Gastroesophageal sphincter (tissue), 4 donors: Measurements from ENCODE around the gene AP3D1. TPM values are rescaled to one million over a fixed set of nuclear protein-coding genes. Genes with fewer than 3 reads are reported as not detected.

Experiments
- ATAC-seq: fragments of 150-250 bp; one replicate; pipeline ENCODE4 v1.9.1; 2016; ENCODE audit warnings: mild to moderate bottlenecking, moderate library complexity
- H3K27ac ChIP-seq, 4 donors: fragments of 200-600 bp; sonication (generic) in 3 of 4; 1 replicate in 3 of 4; 2 replicates in 1 of 4; pipeline ENCODE4 v1.5.1; 2016 to 2019
- H3K27me3 ChIP-seq: fragments of 200-600 bp; sonication (generic); one replicate; pipeline ENCODE4 v1.5.1; 2019
- H3K36me3 ChIP-seq, 2 donors: fragments of 200-600 bp; sonication (generic); one replicate each; pipeline ENCODE4 v1.5.1; 2019; ENCODE audit warnings: control low read depth in 1 of 2
- H3K4me1 ChIP-seq, 3 donors: fragments of 200-600 bp; sonication (generic); 1 replicate in 2 of 3; 2 replicates in 1 of 3; pipeline ENCODE4 v1.5.1; 2016 to 2019; ENCODE audit warnings: control low read depth in 2 of 3
- H3K4me3 ChIP-seq, 2 donors: fragments of 200-600 bp; sonication (generic); one replicate each; pipeline ENCODE4 v1.5.1; 2019; ENCODE audit warnings: mild to moderate bottlenecking in 1 of 2, moderate library complexity in 1 of 2
- H3K9me3 ChIP-seq, 3 donors: fragments of 200-600 bp; sonication (generic); one replicate each; pipeline ENCODE4 v1.5.1; 2017 to 2019; ENCODE audit warnings: control low read depth in 2 of 3
- EP300 ChIP-seq: sonication (generic); formaldehyde crosslinking; IDR thresholded peaks from one replicate; pipeline ENCODE4 v1.6.1; 2017; ENCODE audit warnings: antibody characterized with exemption, mild to moderate bottlenecking
- POLR2A ChIP-seq, 2 donors: fragments of 450-650 bp; IDR thresholded peaks; one replicate each; pipeline ENCODE4 v1.6.1; 2017; ENCODE audit warnings: antibody characterized with exemption in 2 of 2, mild to moderate bottlenecking in 2 of 2, moderate library complexity in 1 of 2
- POLR2AphosphoS5 ChIP-seq: sonication (generic); formaldehyde crosslinking; IDR thresholded peaks from one replicate; pipeline ENCODE4 v1.6.1; 2017; ENCODE audit warnings: antibody characterized with exemption
- WGBS, 2 donors: methylation state at CpG; one replicate each; pipeline ENCODE4 v1.1.5; 2018; ENCODE audit warnings: low coverage in 1 of 2; 5-methylcytosine and 5-hydroxymethylcytosine counted together
- total RNA-seq, 4 donors: library from RNA; depleted of rRNA; stranded (reverse); fragments of >200 nt; gene quantifications; one replicate each; pipeline ENCODE4 v1.1.0, GENCODE V29; 2016
- TF ChIP-seq, protein P1 (sequence below), 4 experiments: fragments of 200-600 bp in 2 of 4; fragments of 450-650 bp in 2 of 4; sonication (generic) in 1 of 4; IDR thresholded peaks; one replicate each; pipeline ENCODE4 v1.5.1; 2017 to 2019; ENCODE audit warnings: antibody characterized with exemption in 4 of 4, mild to moderate bottlenecking in 2 of 4, moderate library complexity in 2 of 4

Gene AP3D1
- total RNA-seq, 4 donors from 2014 or later: 69.9 to 132 (median 73.8) TPM

DNA sequence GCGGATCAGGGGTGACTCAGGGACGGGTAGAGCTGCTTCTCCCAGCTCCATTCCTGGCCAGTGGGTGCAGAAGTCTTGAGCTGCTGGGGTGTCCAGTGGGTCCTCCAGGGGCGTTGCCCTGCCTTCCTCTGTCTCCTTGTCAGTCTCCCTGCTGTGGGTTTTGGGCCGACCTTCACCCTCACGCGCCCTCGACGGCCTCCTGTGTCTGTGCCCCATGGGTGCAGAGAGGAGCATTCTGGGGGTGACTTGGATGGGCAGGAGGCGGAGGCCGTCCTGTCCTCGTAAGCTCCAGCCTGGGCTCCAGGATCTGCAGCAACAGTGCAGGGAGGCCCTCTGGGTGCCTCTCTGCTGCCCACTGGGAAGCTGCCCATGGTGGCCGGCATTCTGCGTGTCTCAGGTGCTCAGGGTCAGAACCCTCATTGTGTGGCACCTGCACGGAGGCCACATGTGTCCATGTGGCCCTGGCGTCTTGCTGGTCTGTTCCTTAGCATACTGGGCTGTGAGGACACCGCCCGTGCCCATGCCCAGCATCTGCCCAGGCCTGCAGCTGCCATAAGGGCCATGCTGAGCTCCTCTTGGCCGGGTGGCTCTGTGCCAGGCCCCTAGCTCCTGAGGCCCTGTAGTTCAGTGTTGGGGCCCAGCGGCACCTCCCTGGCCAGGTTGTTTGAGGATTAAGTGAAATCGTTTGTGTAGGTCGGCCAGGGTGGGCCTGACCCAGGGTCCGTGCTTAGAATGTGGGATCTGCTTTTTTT, 29.7 kb upstream of the AP3D1 start:
- peaks cover 0 to 54% (median 12%) of the 10 kb centered on the region in 3 donors for H3K4me1 ChIP-seq
- no peak for ATAC-seq
- H3K36me3 ChIP-seq: peaks cover 0 to 26% of the 10 kb centered on the region in 2 donors
- H3K27ac ChIP-seq: peak overlapping the region in 2 of 4 donors; percentile 11 to 33
- TF ChIP-seq POLR2AphosphoS5 (no peak), EP300 (no peak), POLR2A (IDR thresholded peaks at IDR 0.05) (no peak)
- TF ChIP-seq, protein P1, sequence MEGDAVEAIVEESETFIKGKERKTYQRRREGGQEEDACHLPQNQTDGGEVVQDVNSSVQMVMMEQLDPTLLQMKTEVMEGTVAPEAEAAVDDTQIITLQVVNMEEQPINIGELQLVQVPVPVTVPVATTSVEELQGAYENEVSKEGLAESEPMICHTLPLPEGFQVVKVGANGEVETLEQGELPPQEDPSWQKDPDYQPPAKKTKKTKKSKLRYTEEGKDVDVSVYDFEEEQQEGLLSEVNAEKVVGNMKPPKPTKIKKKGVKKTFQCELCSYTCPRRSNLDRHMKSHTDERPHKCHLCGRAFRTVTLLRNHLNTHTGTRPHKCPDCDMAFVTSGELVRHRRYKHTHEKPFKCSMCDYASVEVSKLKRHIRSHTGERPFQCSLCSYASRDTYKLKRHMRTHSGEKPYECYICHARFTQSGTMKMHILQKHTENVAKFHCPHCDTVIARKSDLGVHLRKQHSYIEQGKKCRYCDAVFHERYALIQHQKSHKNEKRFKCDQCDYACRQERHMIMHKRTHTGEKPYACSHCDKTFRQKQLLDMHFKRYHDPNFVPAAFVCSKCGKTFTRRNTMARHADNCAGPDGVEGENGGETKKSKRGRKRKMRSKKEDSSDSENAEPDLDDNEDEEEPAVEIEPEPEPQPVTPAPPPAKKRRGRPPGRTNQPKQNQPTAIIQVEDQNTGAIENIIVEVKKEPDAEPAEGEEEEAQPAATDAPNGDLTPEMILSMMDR (IDR thresholded peaks at IDR 0.05): no peak
- H3K27me3 ChIP-seq: no peaks in the 10 kb centered on the region
- H3K4me3 ChIP-seq: no peak overlapping the region
- 43 to 73% methylated on average over 3 of the region's 22 CpGs for WGBS, 2 donors
- H3K9me3 ChIP-seq: no peaks in the 10 kb centered on the region

- Histone ChIP-seq H3K27me3 (no peaks in the 10 kb centered on the region), H3K4me3 (no peak overlapping the region), H3K4me1 (peaks cover 0 to 45% (median 10%) of the 10 kb centered on the region in 3 donors), H3K36me3 (peaks cover 0 to 26% of the 10 kb centered on the region in 2 donors), H3K27ac (no peak overlapping the region), H3K9me3 (no peaks in the 10 kb centered on the region)
- no peak for ATAC-seq
- WGBS, 2 donors: 100% methylated on average over 2 of the region's 19 CpGs; no CpG with 5 or more reads in 1 of the 2 donors
- TF ChIP-seq POLR2AphosphoS5 (no peak), EP300 (no peak), POLR2A (IDR thresholded peaks at IDR 0.05) (no peak)
- TF ChIP-seq, protein P1 (IDR thresholded peaks at IDR 0.05): no peak
Measured at GRCh38 chr19:2180114-2180513, 28.7 kb upstream of the AP3D1 start.

GRCh38 chr19:2179095-2179494, 27.7 kb upstream of the AP3D1 start:
- no peak overlapping the region for H3K4me3 ChIP-seq
- peaks cover 0 to 37% (median 10%) of the 10 kb centered on the region in 3 donors for H3K4me1 ChIP-seq
- H3K36me3 ChIP-seq: peaks cover 0 to 26% of the 10 kb centered on the region in 2 donors
- no peak for ATAC-seq
- H3K27me3 ChIP-seq: no peaks in the 10 kb centered on the region
- no peaks in the 10 kb centered on the region for H3K9me3 ChIP-seq
- H3K27ac ChIP-seq: no peak overlapping the region
- no peak for TF ChIP-seq EP300
- no peak for TF ChIP-seq POLR2AphosphoS5
- TF ChIP-seq, protein P1 (IDR thresholded peaks at IDR 0.05): no peak
- no peak for TF ChIP-seq POLR2A (IDR thresholded peaks at IDR 0.05)
- WGBS, 2 donors: 90% methylated on average over 13 of the region's 17 CpGs; no CpG with 5 or more reads in 1 of the 2 donors

DNA sequence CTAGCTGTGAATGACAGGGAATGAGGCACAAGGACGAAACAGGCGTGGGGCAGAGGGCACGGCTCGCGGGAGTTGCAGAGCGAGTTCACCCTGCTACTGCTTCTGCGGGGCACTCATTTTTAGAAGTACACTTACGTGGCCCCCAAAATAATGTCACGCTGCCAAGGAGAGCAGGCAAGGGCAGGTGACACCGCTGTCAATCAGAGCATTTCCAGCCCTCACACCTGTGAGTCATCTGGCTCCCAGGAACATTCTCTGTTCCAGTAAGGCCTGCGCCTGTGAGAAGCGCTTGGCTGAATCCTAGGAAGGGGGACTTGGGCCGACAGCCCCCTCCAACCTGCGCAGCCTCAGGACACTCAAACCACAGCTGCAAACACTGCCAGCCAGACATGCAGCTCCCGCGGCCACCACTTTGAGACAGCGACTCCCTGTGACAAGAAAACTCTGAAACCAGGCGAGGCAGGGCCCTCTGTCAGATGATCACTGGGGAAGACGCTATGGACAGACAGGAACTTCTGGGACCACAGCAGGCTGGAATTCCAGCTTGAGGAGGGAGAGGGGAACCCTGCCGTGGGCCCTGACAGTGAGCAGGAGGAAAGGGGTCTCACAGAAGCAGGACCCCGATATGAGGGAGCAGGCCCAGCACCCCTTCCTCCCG, 25.1 kb upstream of the AP3D1 start:
- no peaks in the 10 kb centered on the region for H3K9me3 ChIP-seq
- no peak for TF ChIP-seq EP300
- no peak for TF ChIP-seq POLR2A (IDR thresholded peaks at IDR 0.05)
- no peak overlapping the region for H3K27ac ChIP-seq
- H3K4me3 ChIP-seq: no peak overlapping the region
- WGBS, 2 donors: 86 to 100% methylated on average over 1 to 8 of the region's 22 CpGs
- no peaks in the 10 kb centered on the region for H3K27me3 ChIP-seq
- ATAC-seq: no peak
- H3K36me3 ChIP-seq: peaks cover 0 to 11% of the 10 kb centered on the region in 2 donors
- H3K4me1 ChIP-seq: peaks cover 0 to 36% (median 10%) of the 10 kb centered on the region in 3 donors

- no peak for TF ChIP-seq POLR2A (IDR thresholded peaks at IDR 0.05)
- TF ChIP-seq, protein P1 (IDR thresholded peaks at IDR 0.05): no peak
- no peak for TF ChIP-seq EP300
- TF ChIP-seq POLR2AphosphoS5: no peak
Measured at GRCh38 chr19:2175742-2176141, 24.4 kb upstream of the AP3D1 start.

More at GRCh38 chr19:2175742-2176141, 24.4 kb upstream of the AP3D1 start:
- Histone ChIP-seq H3K27ac (no peak overlapping the region), H3K27me3 (no peaks in the 10 kb centered on the region), H3K4me1 (peaks cover 0 to 36% (median 13%) of the 10 kb centered on the region in 3 donors), H3K36me3 (peaks cover 0 to 5% of the 10 kb centered on the region in 2 donors), H3K9me3 (no peaks in the 10 kb centered on the region), H3K4me3 (no peak overlapping the region)
- WGBS, 2 donors: 90 to 100% methylated on average over 2 of the region's 14 CpGs
- ATAC-seq: no peak
